Astrocyte (in vitro differentiated cells and primary cell): Measurements from ENCODE around the gene VWCE.
"Not testable (repeated sequence)": the region's sequence is repeated elsewhere in the genome, so short reads cannot be mapped to it uniquely, and the experiment has no call there.

Experiments used
- CTCF ChIP-seq: IDR thresholded peaks from 2 replicates; pipeline ENCODE4 v1.5.1; 2011; ENCODE audit warnings: low read depth, mild to moderate bottlenecking, inconsistent platforms, low read length, moderate library complexity; ENCODE audit not compliant: insufficient read depth
- EZH2 ChIP-seq: IDR thresholded peaks from 2 replicates; pipeline ENCODE4 v1.6.1; 2012; ENCODE audit warnings: mild to moderate bottlenecking, low read length, inconsistent platforms; ENCODE audit not compliant: insufficient read depth

- not testable (repeated sequence) for TF ChIP-seq CTCF, EZH2
These were observed 58.0 kb downstream of the VWCE start for GRCh38 chr11:61237130-61237529.
